ENCODE results near the gene SH3GL3.

SH3GL3 gene

DNA sequence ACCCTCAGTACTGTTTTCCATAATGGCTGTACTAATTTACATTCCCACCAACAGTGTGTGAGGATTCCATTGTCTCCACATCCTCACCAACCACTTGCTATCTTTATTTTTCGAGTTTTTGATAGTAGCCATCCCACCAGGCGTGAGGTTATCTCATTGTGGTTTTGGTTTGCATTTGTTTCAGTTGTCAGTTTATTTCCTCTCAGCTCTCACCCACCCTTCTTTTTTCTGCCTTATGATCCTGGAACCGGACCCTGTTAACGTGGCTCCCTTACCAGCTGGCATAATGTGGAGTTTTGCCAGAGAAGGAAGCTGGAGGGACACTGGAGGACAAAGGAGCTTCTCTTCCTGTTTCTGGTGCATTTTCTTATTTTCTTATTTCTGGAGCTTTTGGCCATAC is 25.1 kb upstream of the SH3GL3 start:
- no peaks in the 10 kb centered on the region for H3K4me1 Mint-ChIP-seq
- H3K9me3 Mint-ChIP-seq = peaks cover 3% of the 10 kb centered on the region
- peaks cover 14% of the 10 kb centered on the region for H3K27me3 Mint-ChIP-seq (ENCODE audit: low read depth)
- H3K27ac Mint-ChIP-seq = no peak overlapping the region
- no peak overlapping the region for H3K4me3 Mint-ChIP-seq
- TF ChIP-seq, protein P1, sequence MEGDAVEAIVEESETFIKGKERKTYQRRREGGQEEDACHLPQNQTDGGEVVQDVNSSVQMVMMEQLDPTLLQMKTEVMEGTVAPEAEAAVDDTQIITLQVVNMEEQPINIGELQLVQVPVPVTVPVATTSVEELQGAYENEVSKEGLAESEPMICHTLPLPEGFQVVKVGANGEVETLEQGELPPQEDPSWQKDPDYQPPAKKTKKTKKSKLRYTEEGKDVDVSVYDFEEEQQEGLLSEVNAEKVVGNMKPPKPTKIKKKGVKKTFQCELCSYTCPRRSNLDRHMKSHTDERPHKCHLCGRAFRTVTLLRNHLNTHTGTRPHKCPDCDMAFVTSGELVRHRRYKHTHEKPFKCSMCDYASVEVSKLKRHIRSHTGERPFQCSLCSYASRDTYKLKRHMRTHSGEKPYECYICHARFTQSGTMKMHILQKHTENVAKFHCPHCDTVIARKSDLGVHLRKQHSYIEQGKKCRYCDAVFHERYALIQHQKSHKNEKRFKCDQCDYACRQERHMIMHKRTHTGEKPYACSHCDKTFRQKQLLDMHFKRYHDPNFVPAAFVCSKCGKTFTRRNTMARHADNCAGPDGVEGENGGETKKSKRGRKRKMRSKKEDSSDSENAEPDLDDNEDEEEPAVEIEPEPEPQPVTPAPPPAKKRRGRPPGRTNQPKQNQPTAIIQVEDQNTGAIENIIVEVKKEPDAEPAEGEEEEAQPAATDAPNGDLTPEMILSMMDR (IDR thresholded peaks at IDR 0.05; ENCODE audit: unreplicated experiment in 3 of 3) = no peak
- no peaks in the 10 kb centered on the region for H3K36me3 Mint-ChIP-seq (ENCODE audit: low read depth)

DNA sequence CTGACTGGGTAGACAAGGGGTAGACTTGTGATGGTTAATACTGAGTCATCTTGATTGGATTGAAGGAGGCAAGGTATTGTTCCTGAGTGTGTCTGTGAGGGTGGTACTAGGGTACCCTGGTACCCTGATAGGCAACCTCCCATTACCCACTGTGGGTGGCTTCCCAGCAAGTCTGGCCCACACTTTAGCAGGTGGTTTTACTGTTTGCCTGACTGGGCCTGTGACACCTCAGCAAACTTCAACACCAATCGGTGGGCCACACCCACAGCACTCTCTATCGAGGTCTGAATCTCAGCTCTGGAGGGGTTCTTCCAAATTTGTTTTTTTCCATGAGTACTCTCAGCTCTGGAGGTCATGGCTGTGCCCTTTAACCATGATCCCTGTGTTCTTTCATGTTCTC is 24.6 kb upstream of the SH3GL3 start:
- TF ChIP-seq, protein P1 (IDR thresholded peaks at IDR 0.05; ENCODE audit: unreplicated experiment in 3 of 3) = no peak
- Mint-ChIP-seq H3K27ac (no peak overlapping the region), H3K4me1 (no peaks in the 10 kb centered on the region), H3K9me3 (peaks cover 3% of the 10 kb centered on the region), H3K27me3 (ENCODE audit: low read depth) (peaks cover 14% of the 10 kb centered on the region), H3K36me3 (ENCODE audit: low read depth) (no peaks in the 10 kb centered on the region), H3K4me3 (no peak overlapping the region)

DNA sequence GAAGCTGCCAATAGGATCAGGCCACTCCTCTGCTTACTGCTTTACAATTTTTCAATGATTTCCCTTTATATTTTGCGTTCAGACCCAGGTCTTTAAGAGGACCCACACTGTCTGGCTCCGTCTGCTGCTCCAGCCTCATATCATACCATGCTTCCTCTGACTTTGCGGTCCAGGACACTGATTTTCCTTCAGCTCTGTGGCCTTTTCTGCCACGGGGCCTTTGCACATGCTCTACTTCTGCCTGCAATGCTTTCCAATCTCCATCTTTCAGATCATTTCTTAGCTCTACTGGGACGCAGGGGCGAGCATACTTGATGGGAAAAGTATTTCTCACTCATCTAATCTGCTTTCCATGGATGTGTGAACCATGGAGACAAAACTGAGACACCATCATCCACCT is 23.0 kb upstream of the SH3GL3 start:
- TF ChIP-seq, protein P1 (IDR thresholded peaks at IDR 0.05; ENCODE audit: unreplicated experiment in 3 of 3) = no peak
- H3K27ac Mint-ChIP-seq = no peak overlapping the region
- no peaks in the 10 kb centered on the region for H3K36me3 Mint-ChIP-seq (ENCODE audit: low read depth)
- peaks cover 6% of the 10 kb centered on the region for H3K9me3 Mint-ChIP-seq
- H3K27me3 Mint-ChIP-seq (ENCODE audit: low read depth) = peaks cover 10% of the 10 kb centered on the region
- H3K4me1 Mint-ChIP-seq = no peaks in the 10 kb centered on the region
- no peak overlapping the region for H3K4me3 Mint-ChIP-seq

DNA sequence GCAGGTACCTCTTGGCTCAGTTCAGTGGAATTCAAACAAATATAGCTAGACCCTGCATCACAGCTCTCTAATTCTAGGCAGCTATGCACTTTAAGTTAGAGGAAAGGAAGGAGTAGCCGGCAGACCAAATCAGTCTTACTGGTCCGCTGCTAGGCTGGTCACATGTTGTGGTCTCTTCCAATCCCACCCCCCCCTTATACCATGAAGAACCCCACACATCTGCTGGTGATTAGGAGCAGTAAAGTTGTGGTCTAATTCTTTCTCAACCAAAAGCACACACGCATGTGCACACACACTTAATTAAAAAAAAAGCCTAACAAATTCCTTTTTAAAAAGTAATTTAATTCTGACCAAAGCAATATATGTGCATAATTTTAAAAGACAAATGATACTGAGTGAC is 16.7 kb upstream of the SH3GL3 start:
- Mint-ChIP-seq H3K27ac (no peak overlapping the region), H3K4me1 (no peaks in the 10 kb centered on the region), H3K4me3 (no peak overlapping the region), H3K9me3 (peaks cover 6% of the 10 kb centered on the region), H3K36me3 (ENCODE audit: low read depth) (no peaks in the 10 kb centered on the region), H3K27me3 (ENCODE audit: low read depth) (no peaks in the 10 kb centered on the region)
- TF ChIP-seq, protein P1 (IDR thresholded peaks at IDR 0.05; ENCODE audit: unreplicated experiment in 3 of 3) = no peak

DNA sequence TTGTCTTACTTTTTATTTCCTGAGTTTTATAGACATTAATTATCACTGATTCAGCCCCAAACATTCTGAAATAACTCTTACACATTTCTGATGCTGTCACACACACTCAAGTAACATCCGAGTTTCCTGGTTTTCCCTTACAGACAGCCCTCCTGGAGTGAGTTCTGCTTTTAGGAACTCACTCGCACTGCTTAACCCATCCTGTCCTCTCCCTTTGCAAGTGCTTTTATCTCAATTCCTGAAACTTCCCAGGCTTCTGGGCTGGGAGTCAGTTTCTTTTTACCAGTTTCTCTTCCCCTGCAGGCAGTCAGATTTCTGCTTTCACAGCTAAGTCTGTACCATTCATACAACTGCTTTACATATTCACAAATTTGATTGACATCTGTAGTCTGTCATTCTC is 15.6 kb upstream of the SH3GL3 start:
- Mint-ChIP-seq H3K9me3 (peaks cover 5% of the 10 kb centered on the region), H3K4me3 (no peak overlapping the region), H3K4me1 (no peaks in the 10 kb centered on the region), H3K27ac (no peak overlapping the region), H3K36me3 (ENCODE audit: low read depth) (no peaks in the 10 kb centered on the region), H3K27me3 (ENCODE audit: low read depth) (no peaks in the 10 kb centered on the region)
- TF ChIP-seq, protein P1 (IDR thresholded peaks at IDR 0.05; ENCODE audit: unreplicated experiment in 3 of 3) = no peak

DNA sequence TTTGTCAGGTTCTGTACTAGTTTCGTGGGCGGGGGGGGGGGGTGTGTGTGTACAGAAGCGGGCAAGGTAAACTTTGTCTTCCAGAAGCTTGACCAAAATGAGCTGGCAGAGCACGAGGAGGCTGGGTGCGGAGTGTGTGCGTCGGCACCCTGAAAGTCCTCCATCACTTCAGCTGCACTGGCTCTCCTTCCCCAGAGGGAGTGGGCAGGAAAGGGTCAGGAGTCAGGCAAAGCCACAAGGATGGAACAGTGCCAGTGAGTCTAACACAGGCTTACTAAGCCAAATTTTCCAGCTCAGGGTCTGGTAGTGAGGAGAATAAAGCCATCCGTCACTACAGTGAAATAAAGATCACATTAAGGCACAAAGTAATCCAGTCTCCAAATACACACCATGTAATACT is 11.9 kb upstream of the SH3GL3 start:
- H3K36me3 Mint-ChIP-seq (ENCODE audit: low read depth) = no peaks in the 10 kb centered on the region
- H3K27ac Mint-ChIP-seq = no peak overlapping the region
- no peaks in the 10 kb centered on the region for H3K9me3 Mint-ChIP-seq
- no peak overlapping the region for H3K4me3 Mint-ChIP-seq
- H3K4me1 Mint-ChIP-seq = peaks cover 6% of the 10 kb centered on the region
- H3K27me3 Mint-ChIP-seq (ENCODE audit: low read depth) = peaks cover 5% of the 10 kb centered on the region
- TF ChIP-seq, protein P1 (IDR thresholded peaks at IDR 0.05; ENCODE audit: unreplicated experiment in 3 of 3) = no peak

All from nephron (organoid).